Measurements from ENCODE around the gene PLEKHB2.
A peak's percentile ranks its signal among the peaks of the same experiment; 100 is the strongest.
"Not testable (repeated sequence)": the region's sequence is repeated elsewhere in the genome, so short reads cannot be mapped to it uniquely, and the experiment has no call there.

PLEKHB2 gene

GRCh38 chr2:131093696-131094462, 11.3 kb upstream of the PLEKHB2 start:
- DNase-seq: no peak

DNA sequence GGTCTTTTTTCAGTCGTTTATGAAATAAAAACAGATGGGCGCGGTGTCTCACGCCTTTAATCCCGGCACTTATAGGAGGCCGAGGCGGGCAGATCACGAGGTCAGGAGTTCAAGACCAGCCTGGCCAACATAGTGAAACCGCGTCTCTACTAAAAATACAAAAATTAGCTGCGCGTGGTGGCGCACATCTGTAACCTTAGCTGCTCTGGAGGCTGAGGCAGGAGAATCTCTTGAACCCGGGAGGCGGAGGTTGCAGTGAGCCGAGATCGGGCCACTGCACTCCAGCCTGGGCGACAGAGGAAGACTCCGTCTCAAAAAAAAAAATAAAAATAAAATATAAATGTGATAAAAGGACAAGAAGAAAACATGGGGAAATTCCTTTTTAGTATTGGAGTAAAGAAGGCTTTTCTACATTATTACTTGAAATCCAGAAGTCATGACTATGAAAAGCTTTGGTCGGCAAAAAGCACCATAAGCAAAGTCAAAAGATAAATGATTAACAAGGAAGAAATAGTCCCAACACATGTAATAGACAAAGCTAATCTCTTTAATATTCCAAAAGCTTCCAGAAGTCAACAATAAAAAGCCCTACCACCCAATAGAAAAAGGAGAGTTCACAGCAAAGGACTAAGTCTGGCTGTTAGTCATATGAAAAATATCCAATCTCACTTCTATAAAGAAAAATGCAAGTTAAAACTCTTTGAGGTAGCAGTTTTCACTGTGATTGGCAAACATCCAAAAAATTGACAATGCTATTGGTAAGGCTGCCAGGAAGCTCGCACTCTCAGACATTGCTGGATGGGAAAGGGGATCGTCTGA, 10.5 kb upstream of the PLEKHB2 start:
- DNase-seq: no peak

GRCh38 chr2:131103165-131103564, 2.0 kb upstream of the PLEKHB2 start:
- no peak for DNase-seq

- DNase-seq: peak; percentile 43
These were observed 515 bp upstream of the PLEKHB2 start for GRCh38 chr2:131104487-131105155.

DNA sequence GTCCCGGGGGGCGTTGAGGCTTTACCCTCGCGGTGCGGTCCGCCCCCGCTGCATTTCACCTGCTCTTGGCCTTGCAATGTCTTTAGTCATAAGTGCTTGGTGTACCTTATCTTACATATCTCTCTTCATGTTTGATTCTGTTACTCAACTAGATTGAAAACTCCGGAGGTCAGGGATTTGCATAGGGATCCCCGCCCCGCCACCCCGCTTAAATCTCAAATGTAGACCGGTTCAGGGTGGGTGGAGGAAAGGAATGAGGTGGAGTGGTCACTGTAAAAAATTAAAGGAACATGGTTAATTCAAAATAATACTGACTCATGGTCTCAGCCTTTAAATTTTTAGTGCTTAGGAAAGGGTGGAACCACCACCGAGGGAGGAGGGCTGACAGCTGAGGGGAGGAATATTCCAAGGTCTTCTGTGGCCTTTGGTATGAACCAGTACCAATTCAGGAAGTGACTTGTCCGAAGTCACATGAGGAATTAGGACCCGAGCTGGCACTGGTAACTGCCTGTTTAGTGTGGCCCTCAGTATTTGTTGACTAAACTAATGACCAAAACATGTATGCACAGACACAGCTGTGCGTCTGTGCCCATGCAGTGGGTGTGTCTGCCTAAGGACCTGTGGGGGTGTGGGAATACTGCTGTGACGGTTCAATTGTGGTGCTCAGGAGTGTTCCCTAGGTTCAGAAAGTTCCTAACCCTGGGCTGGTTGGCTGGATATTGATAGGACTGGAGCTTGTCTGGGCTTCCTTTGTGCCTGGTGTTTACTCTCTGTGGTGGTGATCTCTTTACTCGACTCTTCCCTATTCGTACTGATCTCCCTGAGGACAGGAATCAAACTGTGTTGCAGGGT, 1.0 kb downstream of the PLEKHB2 start:
- peak; percentile 1 for DNase-seq

DNA sequence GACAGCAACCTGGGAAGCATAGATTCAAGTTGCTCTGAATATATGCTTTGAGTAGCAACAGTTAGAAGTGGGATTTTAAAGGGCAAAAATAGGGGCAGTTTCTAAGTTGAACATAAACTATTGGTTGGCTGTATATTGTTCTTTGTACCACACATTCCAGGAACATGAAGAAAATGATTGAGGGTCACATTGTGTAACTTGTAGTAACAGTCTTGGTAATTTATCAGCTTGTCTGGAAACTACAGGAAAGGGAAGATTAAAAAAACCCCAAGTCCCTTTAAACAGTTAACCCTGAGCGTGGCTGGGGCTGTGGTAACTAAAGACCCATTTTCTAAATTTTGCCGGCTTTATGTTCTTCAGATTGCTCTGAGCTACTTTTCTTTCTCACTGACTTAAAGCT, 7.4 kb downstream of the PLEKHB2 start:
- no peak for DNase-seq

DNA sequence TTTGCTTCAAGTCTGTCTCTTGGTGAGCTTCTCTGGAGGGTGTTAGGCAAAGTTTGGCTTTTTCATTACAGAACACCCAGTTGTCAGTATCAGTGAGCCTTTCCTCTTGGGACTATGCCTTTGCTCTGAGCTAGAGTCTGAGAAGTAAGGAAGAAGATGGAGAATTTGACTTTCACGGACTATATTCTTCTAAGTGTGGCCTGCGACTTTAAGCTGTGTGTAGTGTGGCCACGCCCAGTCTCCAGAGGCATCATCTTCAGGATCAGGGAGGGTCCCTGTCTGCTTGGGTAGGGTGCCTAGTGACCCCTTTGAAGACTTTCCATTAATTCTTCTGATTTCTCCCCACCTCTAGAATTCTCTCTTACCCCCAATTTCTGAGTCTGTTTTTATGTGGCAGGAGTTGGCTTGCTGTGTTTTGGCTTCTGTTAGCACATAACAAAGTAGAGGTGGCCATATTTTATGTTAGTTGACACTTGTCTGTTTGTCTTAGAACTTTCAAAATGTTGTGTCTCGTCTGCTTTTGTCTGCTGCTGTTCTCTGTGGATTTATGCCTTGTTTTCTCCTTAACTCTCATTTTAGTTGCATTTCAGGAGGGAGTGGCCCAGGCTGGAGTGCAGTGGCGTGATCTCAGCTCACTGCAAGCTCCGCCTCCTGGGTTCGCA, 8.6 kb downstream of the PLEKHB2 start:
- DNase-seq: no peak

GRCh38 chr2:131114950-131115349, 9.8 kb downstream of the PLEKHB2 start:
- DNase-seq: not testable (repeated sequence)

DNA sequence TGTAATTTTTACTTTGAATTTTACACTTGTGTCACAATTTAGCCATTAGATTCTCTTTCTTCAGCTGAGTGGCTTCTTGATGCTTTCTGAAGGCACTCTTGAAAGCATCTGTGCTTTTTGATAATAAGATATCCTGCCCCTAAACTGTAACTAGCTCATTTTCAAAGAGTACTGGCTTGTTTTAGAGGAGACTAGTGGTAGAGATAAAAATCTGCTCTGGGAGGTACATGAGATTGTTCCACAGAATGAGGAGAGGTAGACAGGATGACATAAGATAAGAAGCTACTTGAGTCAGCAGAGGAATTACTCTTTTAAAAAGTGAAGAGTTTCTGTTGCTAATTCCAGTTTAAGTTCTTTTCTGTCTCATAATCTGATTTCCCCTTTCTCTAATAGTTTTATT, 10.6 kb downstream of the PLEKHB2 start:
- DNase-seq: no peak

- no peak for DNase-seq
These were observed 15.7 kb downstream of the PLEKHB2 start for GRCh38 chr2:131120815-131121317.

GRCh38 chr2:131121464-131121863, 16.3 kb downstream of the PLEKHB2 start:
- no peak for DNase-seq

DNA sequence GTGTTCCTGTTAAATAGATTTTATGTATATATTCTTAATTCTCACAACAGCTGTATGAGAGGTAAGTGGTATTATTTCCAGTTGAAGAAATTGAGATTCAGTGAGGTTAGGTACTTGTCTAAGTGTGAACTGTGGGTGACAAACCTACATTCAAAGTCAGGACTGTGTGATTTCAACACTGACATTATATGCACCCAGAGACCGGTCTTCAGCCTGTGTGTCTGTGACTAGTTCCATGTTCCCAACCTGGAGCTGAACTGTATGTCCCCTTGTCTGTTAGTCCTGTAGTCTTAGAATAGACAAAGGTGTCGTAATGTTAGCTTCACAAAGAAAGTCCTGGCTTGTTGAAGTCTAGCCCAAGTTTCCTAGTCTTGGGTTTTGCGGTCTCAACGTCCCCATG, 17.4 kb downstream of the PLEKHB2 start:
- DNase-seq: no peak

- no peak for DNase-seq
These were observed 18.1 kb downstream of the PLEKHB2 start for GRCh38 chr2:131123192-131123591.

GRCh38 chr2:131125195-131125757, 20.1 kb downstream of the PLEKHB2 start:
- DNase-seq: no peak

DNA sequence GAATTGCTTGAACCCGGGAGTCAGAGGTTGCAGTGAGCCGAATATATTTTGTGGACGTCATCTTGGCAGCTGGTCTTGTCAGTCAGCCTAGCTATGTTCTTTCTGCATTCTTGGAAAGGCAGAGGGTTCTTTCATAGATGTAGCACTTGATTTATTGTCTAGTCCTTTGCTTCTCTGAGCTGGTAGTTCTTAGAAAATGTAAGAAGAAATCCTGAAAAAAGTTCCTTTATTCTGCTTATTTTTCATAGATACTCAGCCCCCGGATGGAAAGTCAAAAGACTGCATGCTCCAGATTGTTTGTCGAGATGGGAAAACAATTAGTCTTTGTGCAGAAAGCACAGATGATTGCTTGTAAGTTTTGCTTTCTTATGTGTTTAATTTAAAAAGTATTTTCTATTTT, 21.3 kb downstream of the PLEKHB2 start:
- no peak for DNase-seq

DNA sequence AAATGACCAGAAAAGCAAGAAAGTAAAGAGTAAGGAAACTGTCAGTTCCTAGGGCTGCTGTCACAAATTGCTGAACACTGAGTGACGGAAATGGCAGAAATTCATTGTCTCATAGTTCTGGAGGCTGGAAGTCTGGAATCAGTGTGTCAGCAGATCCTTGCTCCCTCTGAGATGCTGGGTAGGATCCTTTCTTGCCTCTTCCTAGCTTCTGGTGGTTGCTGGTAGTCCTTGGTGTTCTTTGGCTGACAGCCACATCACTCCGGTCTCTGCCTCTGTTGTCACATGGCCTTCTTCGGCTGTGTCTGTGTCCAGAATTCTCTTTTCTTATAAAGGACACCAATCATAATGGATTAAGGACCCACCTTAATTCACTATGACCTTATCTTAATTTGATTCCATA, 21.9 kb downstream of the PLEKHB2 start:
- no peak for DNase-seq

GRCh38 chr2:131127981-131128380, 22.8 kb downstream of the PLEKHB2 start:
- no peak for DNase-seq

DNA sequence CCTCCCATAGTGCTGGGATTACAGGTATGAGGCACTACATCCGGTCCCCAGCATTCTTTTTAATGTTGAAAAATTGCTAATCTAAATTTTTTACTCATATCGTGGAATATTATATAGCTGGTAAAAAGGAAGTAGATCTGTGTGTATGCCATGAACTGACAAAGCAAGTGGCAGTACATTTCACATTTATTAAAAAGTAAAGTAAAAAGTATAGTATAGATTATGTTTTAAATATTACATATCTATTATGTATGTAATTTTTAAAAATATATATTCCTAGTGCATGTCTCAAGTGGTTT, 25.1 kb downstream of the PLEKHB2 start:
- no peak for DNase-seq

GRCh38 chr2:131132729-131133128, 27.6 kb downstream of the PLEKHB2 start:
- no peak for DNase-seq

- DNase-seq: no peak
These were observed 35.4 kb downstream of the PLEKHB2 start for GRCh38 chr2:131140581-131140980.

- no peak for DNase-seq
These were observed 37.7 kb downstream of the PLEKHB2 start for GRCh38 chr2:131142849-131143248.

DNA sequence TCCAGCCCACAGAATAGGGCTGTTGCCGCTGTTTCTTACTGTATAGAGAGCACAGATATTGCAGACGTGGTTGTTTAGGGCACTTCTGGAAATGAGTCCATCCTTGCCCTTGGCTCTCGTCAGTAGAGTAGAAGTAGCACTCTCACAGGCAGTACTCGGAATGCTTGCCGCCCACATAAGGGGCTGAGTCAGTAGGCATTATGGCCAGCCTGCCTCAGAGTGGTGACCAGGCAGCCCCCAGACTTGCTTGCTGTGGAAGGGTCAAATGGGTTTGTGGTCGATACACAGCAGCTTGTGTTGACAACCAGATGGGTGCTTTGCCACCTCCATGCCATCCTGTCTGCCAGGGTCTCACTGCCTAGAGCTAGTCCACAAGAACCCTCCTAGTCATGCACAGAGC, 38.7 kb downstream of the PLEKHB2 start:
- no peak for DNase-seq

Data from T-helper 9 cell (primary cell).